Loucy (cell line): ENCODE measurements around the gene CRY2.
A peak's percentile ranks its signal among the peaks of the same experiment; 100 is the strongest.

Experiments
- H2AFZ ChIP-seq: fragments of 200-600 bp; sonication (generic); 2 replicates; pipeline ENCODE4 v1.6.0; 2016; ENCODE audit warnings: antibody characterized with exemption, mild to moderate bottlenecking, low read length, moderate library complexity
- H3F3A ChIP-seq: fragments of 200-600 bp; 2 replicates; pipeline ENCODE4 v1.6.0; 2016; ENCODE audit warnings: antibody characterized with exemption, low read depth, mild to moderate bottlenecking
- H3K27me3 ChIP-seq: fragments of 200-600 bp; sonication (generic); 2 replicates; pipeline ENCODE4 v1.6.1; 2014; ENCODE audit warnings: low read length, mild to moderate bottlenecking; ENCODE audit not compliant: insufficient read depth, poor library complexity, severe bottlenecking
- H3K36me3 ChIP-seq: fragments of 200-600 bp; sonication (generic); 2 replicates; pipeline ENCODE4 v1.6.1; 2016; ENCODE audit warnings: low read length; ENCODE audit not compliant: insufficient read depth
- H3K4me1 ChIP-seq: fragments of 200-600 bp; sonication (generic); 2 replicates; pipeline ENCODE4 v1.5.1; 2014; ENCODE audit warnings: low read length, mild to moderate bottlenecking; ENCODE audit not compliant: insufficient read depth, poor library complexity, severe bottlenecking
- H3K4me2 ChIP-seq: fragments of 200-600 bp; sonication (generic); 2 replicates; pipeline ENCODE4 v1.6.0; 2014; ENCODE audit warnings: antibody characterized with exemption, low read length, low read depth, mild to moderate bottlenecking; ENCODE audit not compliant: poor library complexity, severe bottlenecking
- H3K4me3 ChIP-seq: fragments of 200-600 bp; sonication (generic); 2 replicates; pipeline ENCODE4 v1.5.1; 2014; ENCODE audit warnings: low read length, mild to moderate bottlenecking, mixed read lengths; ENCODE audit not compliant: poor library complexity, severe bottlenecking
- H3K79me2 ChIP-seq: fragments of 200-600 bp; sonication (generic); 2 replicates; pipeline ENCODE4 v1.6.1; 2014; ENCODE audit warnings: low read length; ENCODE audit not compliant: insufficient read depth
- H3K9ac ChIP-seq: fragments of 200-600 bp; sonication (generic); 2 replicates; pipeline ENCODE4 v1.6.0; 2014; ENCODE audit warnings: mild to moderate bottlenecking, low read depth, low read length, moderate library complexity; ENCODE audit not compliant: poor library complexity, severe bottlenecking
- H3K9me2 ChIP-seq: fragments of 200-600 bp; sonication (generic); replicated peaks from 2 replicates; pipeline ENCODE4 v1.6.1; 2016; ENCODE audit warnings: low read depth, low read length, mixed read lengths
- H3K9me3 ChIP-seq: fragments of 200-600 bp; sonication (generic); 2 replicates; pipeline ENCODE4 v1.6.1; 2014; ENCODE audit warnings: mild to moderate bottlenecking, antibody characterized with exemption, low read length, low read depth; ENCODE audit not compliant: insufficient read depth
- H4K20me1 ChIP-seq: fragments of 200-600 bp; sonication (generic); 2 replicates; pipeline ENCODE4 v1.6.0; 2014; ENCODE audit warnings: antibody characterized with exemption, low read length, mild to moderate bottlenecking; ENCODE audit not compliant: insufficient read depth, poor library complexity, severe bottlenecking
- EZH2phosphoT487 ChIP-seq: fragments of 200-600 bp; IDR thresholded peaks from 2 replicates; pipeline ENCODE4 v1.6.1; 2018; ENCODE audit warnings: antibody characterized with exemption, mild to moderate bottlenecking, moderate library complexity, borderline replicate concordance
- TF ChIP-seq, protein P1 (sequence below): fragments of 200-600 bp; sonication (generic); conservative IDR thresholded peaks from 2 replicates; pipeline ENCODE4 v1.5.1; 2014; ENCODE audit warnings: mild to moderate bottlenecking, antibody characterized with exemption, low read length

Gene CRY2

GRCh38 chr11:45809456-45810395 lies 37.5 kb upstream of the CRY2 start:
- H3K36me3 ChIP-seq = peaks cover 6% of the 10 kb centered on the region; the same call in 1 of the 2 replicates
- H3F3A ChIP-seq = no peaks in the 10 kb centered on the region
- H3K9me2 ChIP-seq = no peaks in the 10 kb centered on the region
- H2AFZ ChIP-seq = no peak overlapping the region
- peaks cover 36% of the 10 kb centered on the region; the same call in 1 of the 2 replicates for H3K79me2 ChIP-seq
- H4K20me1 ChIP-seq = peaks cover 8% of the 10 kb centered on the region
- peak overlapping the region; percentile 6 for H3K9ac ChIP-seq
- H3K27me3 ChIP-seq = no peaks in the 10 kb centered on the region
- H3K4me1 ChIP-seq = peaks cover 36% of the 10 kb centered on the region
- TF ChIP-seq EZH2phosphoT487 = no peak
- TF ChIP-seq, protein P1, sequence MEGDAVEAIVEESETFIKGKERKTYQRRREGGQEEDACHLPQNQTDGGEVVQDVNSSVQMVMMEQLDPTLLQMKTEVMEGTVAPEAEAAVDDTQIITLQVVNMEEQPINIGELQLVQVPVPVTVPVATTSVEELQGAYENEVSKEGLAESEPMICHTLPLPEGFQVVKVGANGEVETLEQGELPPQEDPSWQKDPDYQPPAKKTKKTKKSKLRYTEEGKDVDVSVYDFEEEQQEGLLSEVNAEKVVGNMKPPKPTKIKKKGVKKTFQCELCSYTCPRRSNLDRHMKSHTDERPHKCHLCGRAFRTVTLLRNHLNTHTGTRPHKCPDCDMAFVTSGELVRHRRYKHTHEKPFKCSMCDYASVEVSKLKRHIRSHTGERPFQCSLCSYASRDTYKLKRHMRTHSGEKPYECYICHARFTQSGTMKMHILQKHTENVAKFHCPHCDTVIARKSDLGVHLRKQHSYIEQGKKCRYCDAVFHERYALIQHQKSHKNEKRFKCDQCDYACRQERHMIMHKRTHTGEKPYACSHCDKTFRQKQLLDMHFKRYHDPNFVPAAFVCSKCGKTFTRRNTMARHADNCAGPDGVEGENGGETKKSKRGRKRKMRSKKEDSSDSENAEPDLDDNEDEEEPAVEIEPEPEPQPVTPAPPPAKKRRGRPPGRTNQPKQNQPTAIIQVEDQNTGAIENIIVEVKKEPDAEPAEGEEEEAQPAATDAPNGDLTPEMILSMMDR = no peak
- no peaks in the 10 kb centered on the region for H3K9me3 ChIP-seq
- peak overlapping the region; percentile 82 for H3K4me2 ChIP-seq
- H3K4me3 ChIP-seq = peak overlapping the region; percentile 7

- Histone ChIP-seq H3K27me3 (no peaks in the 10 kb centered on the region), H3K36me3 (peaks cover 6% of the 10 kb centered on the region; the same call in 1 of the 2 replicates), H3K9me3 (no peaks in the 10 kb centered on the region), H4K20me1 (peaks cover 8% of the 10 kb centered on the region), H3F3A (no peaks in the 10 kb centered on the region), H3K4me1 (peaks cover 36% of the 10 kb centered on the region), H2AFZ (no peak overlapping the region), H3K79me2 (peaks cover 32% of the 10 kb centered on the region; the same call in 1 of the 2 replicates), H3K4me2 (peak overlapping the region; percentile 82), H3K9ac (no peak overlapping the region), H3K9me2 (no peaks in the 10 kb centered on the region), H3K4me3 (no peak overlapping the region)
- TF ChIP-seq EZH2phosphoT487 = no peak
- TF ChIP-seq, protein P1 = no peak
These were observed 36.7 kb upstream of the CRY2 start for GRCh38 chr11:45810431-45811108.

DNA sequence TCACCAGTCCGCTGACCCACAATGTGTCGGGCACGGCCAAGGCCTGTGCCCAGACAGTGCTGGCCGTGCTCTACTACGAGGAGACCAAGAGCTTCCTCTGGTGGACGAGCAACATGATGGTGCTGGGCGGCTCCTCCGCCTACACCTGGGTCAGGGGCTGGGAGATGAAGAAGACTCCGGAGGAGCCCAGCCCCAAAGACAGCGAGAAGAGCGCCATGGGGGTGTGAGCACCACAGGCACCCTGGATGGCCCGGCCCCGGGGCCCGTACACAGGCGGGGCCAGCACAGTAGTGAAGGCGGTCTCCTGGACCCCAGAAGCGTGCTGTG lies 36.2 kb upstream of the CRY2 start:
- H3F3A ChIP-seq = no peaks in the 10 kb centered on the region
- no peaks in the 10 kb centered on the region for H3K27me3 ChIP-seq
- no peak overlapping the region for H3K4me2 ChIP-seq
- H3K79me2 ChIP-seq = peaks cover 27% of the 10 kb centered on the region; the same call in 1 of the 2 replicates
- H3K9ac ChIP-seq = no peak overlapping the region
- peaks cover 6% of the 10 kb centered on the region for H4K20me1 ChIP-seq
- no peak overlapping the region for H3K4me3 ChIP-seq
- no peaks in the 10 kb centered on the region for H3K9me3 ChIP-seq
- H2AFZ ChIP-seq = no peak overlapping the region
- H3K9me2 ChIP-seq = no peaks in the 10 kb centered on the region
- no peak for TF ChIP-seq EZH2phosphoT487
- TF ChIP-seq, protein P1 = no peak
- H3K36me3 ChIP-seq = peaks cover 6% of the 10 kb centered on the region; the same call in 1 of the 2 replicates
- H3K4me1 ChIP-seq = peaks cover 32% of the 10 kb centered on the region
